Measurements from ENCODE around the gene GPR21. TPM values are rescaled to one million over a fixed set of nuclear protein-coding genes. Genes with fewer than 3 reads are reported as not detected.

Gene GPR21
- total RNA-seq, 2 experiments from 2014 or later, result 0.74 to 0.89 TPM

DNA sequence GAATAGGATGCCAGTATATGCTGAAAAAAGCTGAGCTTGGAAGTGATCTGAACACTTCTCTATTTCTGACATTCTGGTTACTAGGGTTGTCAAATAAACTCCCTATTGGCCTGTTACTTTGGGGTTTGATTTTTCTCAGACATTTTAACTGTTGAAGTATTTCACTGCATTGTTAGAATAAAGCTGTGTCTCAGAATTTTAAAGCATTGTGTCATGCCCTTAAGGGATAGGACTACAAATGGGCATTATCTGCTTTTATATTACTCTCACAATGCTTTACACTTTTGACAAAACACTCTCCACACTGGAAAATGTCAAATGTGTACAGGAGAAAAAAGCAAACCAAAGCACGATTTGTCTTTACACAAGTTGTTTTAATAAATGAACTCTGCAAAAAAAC, 16.8 kb upstream of the GPR21 start:
- ChIA-PET POLR2A (interaction anchor here (0.6 kb wide), 1 partner anchor 20 kb away, joined by 3 read pairs; no protein-coding TSS in a partner anchor), CTCF (no interaction called here)
- H3K27ac Mint-ChIP-seq, result no peak overlapping the region
- ATAC-seq (ENCODE audit: poor library complexity), result no peak
- Histone ChIP-seq H3K9me3 (ENCODE audit: control insufficient read depth in 1 of 2, insufficient read depth in 1 of 2, low read length in 2 of 2) (peaks cover 0 to 4% of the 10 kb centered on the region in 2 experiments), H3K4me1 (ENCODE audit: insufficient read depth, low read length) (no peaks in the 10 kb centered on the region), H3K27me3 (ENCODE audit: control insufficient read depth in 1 of 2, insufficient read depth in 2 of 2, low read length in 2 of 2) (no peaks in the 10 kb centered on the region), H3K36me3 (ENCODE audit: insufficient read depth, low read length) (peaks cover 62% of the 10 kb centered on the region), H3K27ac (ENCODE audit: low read depth in 1 of 2, low read length in 2 of 2) (no peak overlapping the region), H3K4me3 (ENCODE audit: low read length) (no peak overlapping the region)
- no peak for DNase-seq
- TF ChIP-seq, protein P1, sequence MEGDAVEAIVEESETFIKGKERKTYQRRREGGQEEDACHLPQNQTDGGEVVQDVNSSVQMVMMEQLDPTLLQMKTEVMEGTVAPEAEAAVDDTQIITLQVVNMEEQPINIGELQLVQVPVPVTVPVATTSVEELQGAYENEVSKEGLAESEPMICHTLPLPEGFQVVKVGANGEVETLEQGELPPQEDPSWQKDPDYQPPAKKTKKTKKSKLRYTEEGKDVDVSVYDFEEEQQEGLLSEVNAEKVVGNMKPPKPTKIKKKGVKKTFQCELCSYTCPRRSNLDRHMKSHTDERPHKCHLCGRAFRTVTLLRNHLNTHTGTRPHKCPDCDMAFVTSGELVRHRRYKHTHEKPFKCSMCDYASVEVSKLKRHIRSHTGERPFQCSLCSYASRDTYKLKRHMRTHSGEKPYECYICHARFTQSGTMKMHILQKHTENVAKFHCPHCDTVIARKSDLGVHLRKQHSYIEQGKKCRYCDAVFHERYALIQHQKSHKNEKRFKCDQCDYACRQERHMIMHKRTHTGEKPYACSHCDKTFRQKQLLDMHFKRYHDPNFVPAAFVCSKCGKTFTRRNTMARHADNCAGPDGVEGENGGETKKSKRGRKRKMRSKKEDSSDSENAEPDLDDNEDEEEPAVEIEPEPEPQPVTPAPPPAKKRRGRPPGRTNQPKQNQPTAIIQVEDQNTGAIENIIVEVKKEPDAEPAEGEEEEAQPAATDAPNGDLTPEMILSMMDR (IDR thresholded peaks at IDR 0.05), result no peak
- no peak overlapping the region for H3K4me3 Mint-ChIP-seq
- H3K9me3 Mint-ChIP-seq, result peaks cover 3% of the 10 kb centered on the region
- H3K36me3 Mint-ChIP-seq (ENCODE audit: low read depth), result peaks cover 89% of the 10 kb centered on the region
- no peaks in the 10 kb centered on the region for H3K4me1 Mint-ChIP-seq (ENCODE audit: low read depth)
- intact Hi-C loops (cut with DNase I, micrococcal nuclease), result no loop called here
- H3K27me3 Mint-ChIP-seq, result no peaks in the 10 kb centered on the region

- Mint-ChIP-seq H3K9me3 (no peaks in the 10 kb centered on the region), H3K27me3 (no peaks in the 10 kb centered on the region), H3K36me3 (ENCODE audit: low read depth) (peaks cover 76% of the 10 kb centered on the region), H3K27ac (no peak overlapping the region), H3K4me3 (no peak overlapping the region), H3K4me1 (ENCODE audit: low read depth) (no peaks in the 10 kb centered on the region)
- Histone ChIP-seq H3K9me3 (ENCODE audit: control insufficient read depth in 1 of 2, insufficient read depth in 1 of 2, low read length in 2 of 2) (no peaks in the 10 kb centered on the region), H3K27ac (ENCODE audit: low read depth in 1 of 2, low read length in 2 of 2) (no peak overlapping the region), H3K36me3 (ENCODE audit: insufficient read depth, low read length) (peaks cover 46% of the 10 kb centered on the region), H3K4me3 (ENCODE audit: low read length) (no peak overlapping the region), H3K27me3 (ENCODE audit: control insufficient read depth in 1 of 2, insufficient read depth in 2 of 2, low read length in 2 of 2) (no peaks in the 10 kb centered on the region), H3K4me1 (ENCODE audit: insufficient read depth, low read length) (no peaks in the 10 kb centered on the region)
- ATAC-seq (ENCODE audit: poor library complexity), result no peak
- TF ChIP-seq, protein P1 (IDR thresholded peaks at IDR 0.05), result no peak
- no peak for DNase-seq
- ChIA-PET CTCF (interaction anchor here (0.6 kb wide), 2 partner anchors 12 to 414 kb away, joined by 3 read pairs; no protein-coding TSS in a partner anchor), POLR2A (no interaction called here)
- intact Hi-C loops (cut with DNase I, micrococcal nuclease), result no loop called here
Measured at GRCh38 chr9:123020796-123021195, 12.7 kb upstream of the GPR21 start.

DNA sequence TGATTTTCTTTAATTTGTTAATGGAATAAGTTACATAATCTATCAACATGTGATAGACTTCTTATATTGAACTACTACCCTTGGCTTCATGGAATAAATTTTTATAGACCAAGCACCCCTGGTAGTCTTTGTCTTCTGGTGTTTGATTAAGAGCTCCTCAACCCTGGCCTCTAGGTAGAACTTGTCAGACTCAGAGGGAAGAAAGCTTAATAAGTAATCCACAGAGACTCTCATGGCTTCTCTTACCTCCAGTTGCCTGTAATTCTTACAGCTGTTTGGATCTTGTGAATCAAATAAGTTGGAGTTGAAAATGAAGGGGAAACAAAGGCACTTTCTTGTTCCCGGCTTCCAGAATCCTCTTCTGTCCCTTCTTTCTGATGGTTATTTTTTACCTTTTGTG, 7.0 kb upstream of the GPR21 start:
- ChIA-PET POLR2A (interaction anchor here (0.7 kb wide), 1 partner anchor 79 kb away, joined by 3 read pairs; no protein-coding TSS in a partner anchor), CTCF (no interaction called here)
- intact Hi-C loops (cut with DNase I, micrococcal nuclease), result no loop called here
- no peaks in the 10 kb centered on the region for H3K9me3 ChIP-seq (ENCODE audit: control insufficient read depth in 1 of 2, insufficient read depth in 1 of 2, low read length in 2 of 2)
- Mint-ChIP-seq H3K4me3 (no peak overlapping the region), H3K27ac (no peak overlapping the region), H3K36me3 (ENCODE audit: low read depth) (peaks cover 60% of the 10 kb centered on the region), H3K9me3 (no peaks in the 10 kb centered on the region), H3K27me3 (no peaks in the 10 kb centered on the region), H3K4me1 (ENCODE audit: low read depth) (peaks cover under 1% of the 10 kb centered on the region)
- TF ChIP-seq, protein P1 (IDR thresholded peaks at IDR 0.05), result no peak
- H3K4me1 ChIP-seq (ENCODE audit: insufficient read depth, low read length), result no peaks in the 10 kb centered on the region
- DNase-seq (no peak), ATAC-seq (ENCODE audit: poor library complexity) (no peak)
- H3K27ac ChIP-seq (ENCODE audit: low read depth in 1 of 2, low read length in 2 of 2), result no peak overlapping the region
- no peaks in the 10 kb centered on the region for H3K27me3 ChIP-seq (ENCODE audit: control insufficient read depth in 1 of 2, insufficient read depth in 2 of 2, low read length in 2 of 2)
- H3K4me3 ChIP-seq (ENCODE audit: low read length), result no peak overlapping the region
- peaks cover 23% of the 10 kb centered on the region for H3K36me3 ChIP-seq (ENCODE audit: insufficient read depth, low read length)

All from CD4-positive, alpha-beta T cell (primary cell).